ENCODE data around the gene MAP1LC3B2.

GRCh38 chr12:116613256-116613655 lies 54.1 kb downstream of the MAP1LC3B2 start:
- no peak for TF ChIP-seq CTCF (IDR thresholded peaks at IDR 0.05)
- TF ChIP-seq POLR2AphosphoS5 (IDR thresholded peaks at IDR 0.05) = no peak
- no peak for TF ChIP-seq EP300 (IDR thresholded peaks at IDR 0.05)
- TF ChIP-seq POLR2A (IDR thresholded peaks at IDR 0.05) = no peak

Data from gastroesophageal sphincter (tissue), 3 donors.